H1 (cell line): ENCODE measurements around the gene NR1H3. TPM values are rescaled to one million over a fixed set of nuclear protein-coding genes. Genes with fewer than 3 reads are reported as not detected.

Experiments
- CTCF ChIA-PET: fragments of 300-600 bp; sonication (Branson Sonifier 250); formaldehyde crosslinking; loops from one replicate; lab custom pipeline; 2021; ENCODE audit not compliant: partially characterized antibody; lab: Charles Lee
- POLR2A ChIA-PET: fragments of 300-600 bp; sonication (Branson Sonifier 250); formaldehyde crosslinking; loops from one replicate; lab custom pipeline; 2021; ENCODE audit warnings: inconsistent platforms; ENCODE audit not compliant: partially characterized antibody; lab: Charles Lee
- DNase-seq, 2 experiments: peaks; one replicate each; pipeline versions ENCODE4 v3.0.0 to v3.0.0-alpha.2; 2010 to 2022; ENCODE audit warnings: low spot score in 2 of 2, low read depth in 1 of 2, mixed read lengths in 1 of 2
- FAIRE-seq: peaks from 2 replicates; lab custom pipeline; 2011; peaks lifted over from hg19 to GRCh38; lab: Jason Lieb, UNC
- H2AFZ ChIP-seq: 2 replicates; pipeline ENCODE4 v1.8.1; 2012; ENCODE audit warnings: low read length, inconsistent platforms
- H2AK5ac ChIP-seq: 2 replicates; pipeline ENCODE4 v1.6.1; 2013; ENCODE audit warnings: low read depth, low read length
- H2BK120ac ChIP-seq: replicated peaks from 2 replicates; pipeline ENCODE3; 2013; ENCODE audit warnings: low read depth, low read length, inconsistent platforms
- H2BK12ac ChIP-seq: 2 replicates; pipeline ENCODE4 v1.6.1; 2013; ENCODE audit warnings: low read depth, low read length
- H2BK15ac ChIP-seq: 2 replicates; pipeline ENCODE4 v1.6.1; 2013; ENCODE audit warnings: low read length
- H2BK20ac ChIP-seq: 2 replicates; pipeline ENCODE4 v1.6.1; 2013; ENCODE audit warnings: low read length
- H2BK5ac ChIP-seq: 2 replicates; pipeline ENCODE4 v1.6.1; 2013; ENCODE audit warnings: low read depth, low read length
- H3K14ac ChIP-seq: 2 replicates; pipeline ENCODE4 v1.6.1; 2013; ENCODE audit warnings: inconsistent platforms; ENCODE audit not compliant: insufficient read length
- H3K18ac ChIP-seq: 2 replicates; pipeline ENCODE4 v1.6.1; 2013; ENCODE audit warnings: low read length; ENCODE audit errors: extremely low read depth
- H3K23ac ChIP-seq: 2 replicates; pipeline ENCODE4 v1.6.1; 2013; ENCODE audit warnings: inconsistent platforms; ENCODE audit not compliant: insufficient read length
- H3K23me2 ChIP-seq: 2 replicates; pipeline ENCODE4 v1.6.1; 2013; ENCODE audit warnings: low read depth, low read length
- H3K27ac ChIP-seq: 2 replicates; pipeline ENCODE4 v1.6.1; 2011; ENCODE audit warnings: low read depth, low read length, inconsistent platforms
- H3K27me3 ChIP-seq, 4 experiments: replicated peaks in 1 of 4; 1 replicate in 1 of 4; 2 replicates in 3 of 4; pipeline versions ENCODE4 v1.6.1 to v1.8.1; 2011 to 2013; ENCODE audit warnings: low read length in 3 of 4, mild to moderate bottlenecking in 3 of 4, inconsistent platforms in 2 of 4, mixed read lengths in 2 of 4, moderate library complexity in 1 of 4; ENCODE audit not compliant: control insufficient read depth in 3 of 4, insufficient read depth in 3 of 4; ENCODE audit errors: extremely low read depth in 1 of 4
- H3K36me3 ChIP-seq, 4 experiments: 2 replicates each; pipeline versions ENCODE4 v1.6.1 to v1.8.1; 2011 to 2013; ENCODE audit warnings: mild to moderate bottlenecking in 4 of 4, low read length in 3 of 4, moderate library complexity in 2 of 4, control low read depth in 1 of 4, inconsistent platforms in 1 of 4; ENCODE audit not compliant: insufficient read depth in 4 of 4, control insufficient read depth in 2 of 4
- H3K4ac ChIP-seq: replicated peaks from 2 replicates; pipeline ENCODE3; 2013; ENCODE audit warnings: low read length, low read depth, mixed read lengths, inconsistent platforms; ENCODE audit not compliant: insufficient read length
- H3K4me1 ChIP-seq, 4 experiments: replicated peaks in 1 of 4; 1 replicate in 1 of 4; 2 replicates in 3 of 4; pipeline versions ENCODE4 v1.6.1 to v1.8.1; 2011 to 2013; ENCODE audit warnings: low read length in 3 of 4, inconsistent platforms in 2 of 4, mixed read lengths in 1 of 4; ENCODE audit not compliant: insufficient read depth in 4 of 4, control insufficient read depth in 3 of 4
- H3K4me2 ChIP-seq, 2 experiments: 2 replicates each; pipeline versions ENCODE4 v1.6.1 to v1.8.1; 2011 to 2013; ENCODE audit warnings: low read depth in 2 of 2, low read length in 2 of 2, control low read depth in 1 of 2, inconsistent platforms in 1 of 2, mild to moderate bottlenecking in 1 of 2; ENCODE audit not compliant: insufficient read depth in 1 of 2
- H3K4me3 ChIP-seq, 4 experiments: fragments of 200-600, 300-600 bp in 1 of 4; sonication (generic), shearing (Covaris generic), sonication (Bioruptor Twin) in 1 of 4; 2 replicates each; pipeline versions ENCODE4 v1.5.1 to v1.8.1; 2011 to 2016; ENCODE audit warnings: low read length in 4 of 4, low read depth in 3 of 4, control low read depth in 2 of 4, inconsistent platforms in 2 of 4, mild to moderate bottlenecking in 2 of 4, mixed read lengths in 1 of 4, moderate library complexity in 1 of 4; ENCODE audit not compliant: insufficient read depth in 2 of 4; ENCODE audit errors: extremely low read depth in 1 of 4
- H3K56ac ChIP-seq: replicated peaks from 2 replicates; pipeline ENCODE3; 2013; ENCODE audit warnings: low read depth, mild to moderate bottlenecking, mixed read lengths, low read length, inconsistent platforms; ENCODE audit not compliant: insufficient read length
- H3K79me1 ChIP-seq: 2 replicates; pipeline ENCODE4 v1.6.1; 2013; ENCODE audit warnings: low read depth, low read length, control low read depth
- H3K79me2 ChIP-seq, 2 experiments: 2 replicates each; pipeline versions ENCODE4 v1.6.1 to v1.8.1; 2012 to 2013; ENCODE audit warnings: low read length in 2 of 2, mild to moderate bottlenecking in 2 of 2, inconsistent platforms in 1 of 2; ENCODE audit not compliant: insufficient read depth in 2 of 2, control insufficient read depth in 1 of 2
- H3K9ac ChIP-seq, 4 experiments: replicated peaks in 1 of 4; 1 replicate in 1 of 4; 2 replicates in 3 of 4; pipeline versions ENCODE4 v1.6.1 to v1.8.1; 2011 to 2013; ENCODE audit warnings: low read depth in 3 of 4, low read length in 3 of 4, control low read depth in 2 of 4, mild to moderate bottlenecking in 2 of 4, moderate library complexity in 2 of 4, inconsistent platforms in 1 of 4; ENCODE audit errors: extremely low read depth in 1 of 4
- H3K9me3 ChIP-seq, 2 experiments: 2 replicates each; pipeline versions ENCODE4 v1.6.1 to v1.8.1; 2012 to 2013; ENCODE audit warnings: mild to moderate bottlenecking in 2 of 2, moderate library complexity in 2 of 2, control low read depth in 1 of 2, inconsistent platforms in 1 of 2, low read depth in 1 of 2, low read length in 1 of 2, mixed read lengths in 1 of 2; ENCODE audit not compliant: insufficient read depth in 2 of 2
- H4K20me1 ChIP-seq, 2 experiments: replicated peaks in 1 of 2; 2 replicates each; pipeline versions ENCODE3 to v1.8.1; 2011 to 2013; ENCODE audit warnings: inconsistent platforms in 2 of 2, low read length in 2 of 2, mild to moderate bottlenecking in 1 of 2; ENCODE audit not compliant: insufficient read depth in 2 of 2, control insufficient read depth in 1 of 2
- H4K5ac ChIP-seq: 2 replicates; pipeline ENCODE4 v1.6.1; 2013; ENCODE audit warnings: low read length, low read depth, mixed read lengths, inconsistent platforms; ENCODE audit not compliant: insufficient read length
- H4K8ac ChIP-seq: 2 replicates; pipeline ENCODE4 v1.8.0; 2013; ENCODE audit warnings: mild to moderate bottlenecking, moderate library complexity, low read length, inconsistent platforms; ENCODE audit not compliant: insufficient read depth; ENCODE audit errors: extremely low read depth
- H4K91ac ChIP-seq: replicated peaks from 2 replicates; pipeline ENCODE3; 2013; ENCODE audit warnings: low read length, mixed read lengths, inconsistent platforms; ENCODE audit not compliant: insufficient read length
- SP2 ChIP-seq: IDR thresholded peaks from 2 replicates; pipeline ENCODE4 v1.6.1; 2012; ENCODE audit warnings: mild to moderate bottlenecking, low read length, inconsistent platforms
- TBP ChIP-seq: IDR thresholded peaks from 2 replicates; pipeline ENCODE4 v1.6.1; 2011; ENCODE audit warnings: low read depth, low read length, improper control_type of control experiment
- WGBS, 2 experiments: shearing (Covaris generic) in 1 of 2; methylation state at CpG; one replicate each; pipeline versions ENCODE4 v1.1.6 to v1.1.7; 2013 to 2015; ENCODE audit warnings: low lambda C conversion rate in 2 of 2, mixed read lengths in 2 of 2, inconsistent platforms in 1 of 2, low coverage in 1 of 2, missing lambda C conversion rate in 1 of 2; ENCODE audit not compliant: insufficient replicate concordance in 2 of 2, insufficient coverage in 1 of 2, insufficient read length in 1 of 2; ENCODE audit errors: extremely low coverage in 1 of 2, missing lambda C conversion rate in 1 of 2; 5-methylcytosine and 5-hydroxymethylcytosine counted together
- polyA plus RNA-seq, 7 experiments: library from polyadenylated mRNA; depleted of rRNA in 3 of 7; stranded (reverse) in 5 of 7; unstranded in 2 of 7; fragments of >200 nt in 5 of 7; fragments of 200-250 nt in 2 of 7; gene quantifications; 1 replicate in 5 of 7; 2 replicates in 1 of 7; 4 replicates in 1 of 7; pipeline versions ENCODE4 v1.2.1 to v1.2.3, GENCODE V29; 2011 to 2013; ENCODE audit warnings: missing spikeins in 2 of 7, mixed read lengths in 2 of 7
- total RNA-seq: library from RNA; stranded (reverse); fragmentation: NEBNext Ultra II Directional; extraction: Animal tissue kit (Norgen Biotek cat#: 25700); gene quantifications from 2 replicates; pipeline ENCODE4 v1.2.1, GENCODE V29; 2021

The NR1H3 gene
- total and polyA plus RNA-seq, 2 of the 8 experiments (the other 6 are each of a cell fraction or from before 2014, with no cell fraction given) = 19.9 to 42.1 TPM

DNA sequence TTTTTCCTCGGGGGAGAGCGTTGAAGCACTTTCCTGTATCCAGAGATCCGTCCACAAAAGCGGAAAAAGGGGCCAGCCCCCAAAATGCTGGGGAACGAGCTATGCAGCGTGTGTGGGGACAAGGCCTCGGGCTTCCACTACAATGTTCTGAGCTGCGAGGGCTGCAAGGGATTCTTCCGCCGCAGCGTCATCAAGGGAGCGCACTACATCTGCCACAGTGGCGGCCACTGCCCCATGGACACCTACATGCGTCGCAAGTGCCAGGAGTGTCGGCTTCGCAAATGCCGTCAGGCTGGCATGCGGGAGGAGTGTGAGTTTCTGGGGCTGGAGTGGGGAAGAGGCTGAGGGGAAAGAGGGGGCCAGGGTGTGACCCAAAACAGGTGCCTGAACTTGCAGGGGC lies 2.6 kb downstream of the NR1H3 start:
- no peaks in the 10 kb centered on the region for H4K20me1 ChIP-seq
- DNase-seq (no peak), FAIRE-seq (no peak)
- H3K79me2 ChIP-seq = no peaks in the 10 kb centered on the region
- H2BK12ac ChIP-seq = no peak overlapping the region
- H4K5ac ChIP-seq = no peak overlapping the region
- H3K4me1 ChIP-seq = peaks cover 2 to 15% (median 9%) of the 10 kb centered on the region in 4 experiments
- no peak overlapping the region for H3K14ac ChIP-seq
- ChIA-PET CTCF (interaction anchor here (1.1 to 7.1 kb wide), 19 partner anchors 7 to 149 kb away, joined by 3 to 127 read pairs (median 15); partner anchors contain the start of genes ACP2, ARFGAP2 and MADD), POLR2A (interaction anchor here (0.9 to 7.1 kb wide), 6 partner anchors 7 to 83 kb away, joined by 3 to 47 read pairs (median 30); partner anchors contain the start of genes ACP2, ARFGAP2, DDB2 and MADD)
- H3K56ac ChIP-seq = no peak overlapping the region
- H2BK20ac ChIP-seq = no peak overlapping the region
- no peak overlapping the region for H2AK5ac ChIP-seq
- no peak overlapping the region for H4K8ac ChIP-seq
- no peaks in the 10 kb centered on the region; a peak in 1 of 8 replicates for H3K36me3 ChIP-seq
- H3K27me3 ChIP-seq = no peaks in the 10 kb centered on the region
- no peak overlapping the region for H2BK120ac ChIP-seq
- H4K91ac ChIP-seq = no peak overlapping the region
- no peaks in the 10 kb centered on the region for H3K9me3 ChIP-seq
- no peak overlapping the region for H3K4me2 ChIP-seq
- H3K27ac ChIP-seq = no peak overlapping the region
- peaks cover 3% of the 10 kb centered on the region for H3K23me2 ChIP-seq
- no peak overlapping the region for H2BK15ac ChIP-seq
- no peak overlapping the region for H3K4me3 ChIP-seq
- 88% methylated on average over 17 of the region's 19 CpGs; no CpG with 5 or more reads in 1 of the 2 experiments for WGBS, 2 experiments
- no peak overlapping the region for H3K18ac ChIP-seq
- no peak overlapping the region for H3K4ac ChIP-seq
- H3K79me1 ChIP-seq = no peaks in the 10 kb centered on the region
- H2BK5ac ChIP-seq = no peak overlapping the region
- H2AFZ ChIP-seq = no peak overlapping the region
- no peak overlapping the region for H3K9ac ChIP-seq
- no peak overlapping the region for H3K23ac ChIP-seq
- TF ChIP-seq TBP = no peak
- TF ChIP-seq SP2 = no peak
